SK-N-SH (cell line): ENCODE measurements around the gene ZNF142. TPM values are rescaled to one million over a fixed set of nuclear protein-coding genes. Genes with fewer than 3 reads are reported as not detected.

ENCODE experiments used
- CTCF ChIA-PET: fragments of 300-600, 350-600 bp; formaldehyde crosslinking; extraction: SDS; loops from one replicate; lab custom pipeline; 2021; lab: Yijun Ruan, JAX
- POLR2A ChIA-PET: fragments of 350-600 bp; sonication (Branson Sonifier 250); formaldehyde crosslinking; extraction: SDS; loops from one replicate; lab custom pipeline; 2020; ENCODE audit warnings: antibody characterized with exemption, inconsistent platforms; lab: Yijun Ruan, JAX
- DNase-seq: peaks from one replicate; pipeline ENCODE4 v3.0.0; 2012
- H2AFZ ChIP-seq: fragments of 200-600 bp; sonication (generic); 2 replicates; pipeline ENCODE4 v1.8.1; 2016; ENCODE audit warnings: antibody characterized with exemption, mild to moderate bottlenecking, low read depth
- H3F3A ChIP-seq: fragments of 200-600 bp; sonication (generic); replicated peaks from 2 replicates; pipeline ENCODE3; 2016; ENCODE audit warnings: antibody characterized with exemption, mild to moderate bottlenecking; ENCODE audit not compliant: insufficient read depth
- H3K27ac ChIP-seq, 2 experiments: fragments of 200-500 bp in 1 of 2; fragments of 200-600 bp in 1 of 2; sonication (Bioruptor generic) in 1 of 2; sonication (generic), shearing (Covaris generic) in 1 of 2; 2 replicates each; pipeline versions ENCODE4 v1.5.1 to v1.6.1; 2014 to 2016; ENCODE audit warnings: low read depth in 2 of 2, inconsistent platforms in 1 of 2, low read length in 1 of 2, mild to moderate bottlenecking in 1 of 2, mixed read lengths in 1 of 2
- H3K27me3 ChIP-seq: fragments of 200-600 bp; sonication (generic), shearing (Covaris generic); 2 replicates; pipeline ENCODE4 v1.6.1; 2016; ENCODE audit warnings: mixed run types; ENCODE audit not compliant: insufficient read depth
- H3K36me3 ChIP-seq, 2 experiments: fragments of 200-500 bp in 1 of 2; fragments of 200-600 bp in 1 of 2; sonication (Bioruptor generic) in 1 of 2; sonication (generic) in 1 of 2; replicated peaks in 1 of 2; 2 replicates each; pipeline versions ENCODE3 to v1.5.1; 2014 to 2016; ENCODE audit warnings: low read length in 1 of 2, mild to moderate bottlenecking in 1 of 2; ENCODE audit not compliant: insufficient read depth in 2 of 2, control insufficient read depth in 1 of 2
- H3K4me1 ChIP-seq, 2 experiments: fragments of 200-500 bp in 1 of 2; fragments of 200-600 bp in 1 of 2; sonication (Bioruptor generic) in 1 of 2; sonication (generic), shearing (Covaris generic) in 1 of 2; 2 replicates each; pipeline versions ENCODE4 v1.5.1 to v1.6.1; 2014 to 2016; ENCODE audit warnings: low read depth in 1 of 2, low read length in 1 of 2, mixed run types in 1 of 2; ENCODE audit not compliant: insufficient read depth in 2 of 2, control insufficient read depth in 1 of 2
- H3K4me2 ChIP-seq: fragments of 200-600 bp; sonication (generic), shearing (Covaris generic); 2 replicates; pipeline ENCODE4 v1.6.1; 2017; ENCODE audit warnings: mixed run types
- H3K4me3 ChIP-seq, 2 experiments: fragments of 200-500 bp in 1 of 2; fragments of 200-600 bp in 1 of 2; sonication (Bioruptor generic) in 1 of 2; sonication (generic), shearing (Covaris generic) in 1 of 2; 2 replicates each; pipeline versions ENCODE4 v1.5.1 to v1.8.1; 2014 to 2016; ENCODE audit warnings: low read depth in 2 of 2, inconsistent platforms in 1 of 2, low read length in 1 of 2, mild to moderate bottlenecking in 1 of 2, mixed read lengths in 1 of 2, moderate library complexity in 1 of 2
- H3K79me2 ChIP-seq: fragments of 200-600 bp; sonication (generic); 2 replicates; pipeline ENCODE4 v1.8.1; 2017; ENCODE audit warnings: mild to moderate bottlenecking; ENCODE audit not compliant: insufficient read depth
- H3K9ac ChIP-seq: fragments of 200-600 bp; sonication (generic); 2 replicates; pipeline ENCODE4 v1.6.1; 2017; ENCODE audit warnings: mixed run types
- H3K9me2 ChIP-seq: fragments of 200-600 bp; sonication (generic); 2 replicates; pipeline ENCODE4 v1.6.1; 2017; ENCODE audit warnings: mixed run types
- H3K9me3 ChIP-seq: fragments of 200-600 bp; sonication (generic); 2 replicates; pipeline ENCODE4 v1.6.1; 2017; ENCODE audit warnings: mixed run types, mild to moderate bottlenecking, moderate library complexity
- H4K20me1 ChIP-seq: fragments of 200-600 bp; sonication (generic); 2 replicates; pipeline ENCODE4 v1.6.1; 2017; ENCODE audit warnings: mild to moderate bottlenecking, mixed run types; ENCODE audit not compliant: insufficient read depth
- CTCF ChIP-seq: fragments of 200-600 bp; sonication (generic); IDR thresholded peaks from 2 replicates; pipeline ENCODE4 v1.6.1; 2017; ENCODE audit warnings: antibody characterized with exemption, mild to moderate bottlenecking, moderate library complexity
- FOSL2 ChIP-seq: IDR thresholded peaks from 2 replicates; pipeline ENCODE4 v1.4.0; 2012; ENCODE audit warnings: low read depth, mild to moderate bottlenecking, moderate library complexity, borderline replicate concordance
- FOXM1 ChIP-seq: IDR thresholded peaks from 2 replicates; pipeline ENCODE4 v1.4.0; 2012; ENCODE audit warnings: low read depth, mild to moderate bottlenecking
- JUND ChIP-seq: IDR thresholded peaks from 2 replicates; pipeline ENCODE4 v1.4.0; 2012
- MEF2A ChIP-seq: IDR thresholded peaks from 2 replicates; pipeline ENCODE4 v1.4.0; 2012; ENCODE audit warnings: low read depth, borderline replicate concordance
- NFIC ChIP-seq: IDR thresholded peaks from 2 replicates; pipeline ENCODE4 v1.4.0; 2012; ENCODE audit warnings: borderline replicate concordance
- PBX3 ChIP-seq: IDR thresholded peaks from 2 replicates; pipeline ENCODE4; 2012
- RCOR1 ChIP-seq: fragments of 150-350 bp; IDR thresholded peaks from 2 replicates; pipeline ENCODE4 v1.6.1; 2017; ENCODE audit warnings: antibody characterized with exemption, low read length
- REST ChIP-seq: IDR thresholded peaks from 2 replicates; pipeline ENCODE4 v1.6.1; 2012; ENCODE audit warnings: mild to moderate bottlenecking, low read depth, low read length, moderate library complexity
- YY1 ChIP-seq: IDR thresholded peaks from 2 replicates; pipeline ENCODE4 v1.4.0; 2012; ENCODE audit warnings: low read depth, mild to moderate bottlenecking
- ZBTB33 ChIP-seq: IDR thresholded peaks from 2 replicates; pipeline ENCODE4 v1.4.0; 2012; ENCODE audit warnings: low read depth, borderline replicate concordance
- WGBS: methylation state at CpG from one replicate; pipeline ENCODE4 v1.1.6; 2017; ENCODE audit warnings: low lambda C conversion rate; 5-methylcytosine and 5-hydroxymethylcytosine counted together
- polyA plus RNA-seq, 3 experiments: library from polyadenylated mRNA; depleted of rRNA; stranded (reverse); fragments of >200 nt; gene quantifications; 2 replicates each; pipeline ENCODE4 v1.2.3, GENCODE V29; 2012

ZNF142 gene
- polyA plus RNA-seq, 1 of the 3 experiments (the other 2 are of a cell fraction): 8.1 TPM

- peaks cover 11% of the 10 kb centered on the region for H3F3A ChIP-seq
- peaks cover 8 to 11% of the 10 kb centered on the region in 2 experiments; a peak in 3 of 4 replicates for H3K4me1 ChIP-seq
- CTCF ChIA-PET: interaction anchor here (1.0 to 6.5 kb wide), 6 partner anchors 11 to 205 kb away, joined by 3 to 36 read pairs (median 8); partner anchors contain the start of genes BCS1L, TTLL4 and ZNF142
- H3K27me3 ChIP-seq: no peaks in the 10 kb centered on the region
- peaks cover 36 to 48% of the 10 kb centered on the region in 2 experiments for H3K36me3 ChIP-seq
- POLR2A ChIA-PET: interaction anchor here (1.1 to 2.5 kb wide), 4 partner anchors 10 to 63 kb away, joined by 3 to 28 read pairs (median 6); partner anchors contain the start of genes BCS1L, PLCD4 and ZNF142
- H3K4me2 ChIP-seq: peak overlapping the region; percentile 94
- peak overlapping the region; percentile 94 to 97 for H3K4me3 ChIP-seq
- 22% methylated on average over 12 of the region's 12 CpGs for WGBS
- no peaks in the 10 kb centered on the region for H3K9me3 ChIP-seq
- H3K9me2 ChIP-seq: no peaks in the 10 kb centered on the region
- H3K9ac ChIP-seq: peak overlapping the region; percentile 87
- H3K79me2 ChIP-seq: peaks cover 33% of the 10 kb centered on the region
- peak overlapping the region; percentile 94; the same call in 1 of the 2 replicates for H2AFZ ChIP-seq
- TF ChIP-seq NFIC (no peak), ZBTB33 (no peak), RCOR1 (no peak), PBX3 (no peak), REST (no peak), JUND (no peak), FOXM1 (no peak), CTCF (no peak), MEF2A (no peak), FOSL2 (no peak), YY1 (no peak)
- H3K27ac ChIP-seq: peak overlapping the region; percentile 76 to 94
- DNase-seq: no peak
- H4K20me1 ChIP-seq: no peaks in the 10 kb centered on the region; the same call in 1 of the 2 replicates
These were observed 11.8 kb upstream of the ZNF142 start for GRCh38 chr2:218671097-218671653.
